ENCODE data around the gene STAC. TPM values are rescaled to one million over a fixed set of nuclear protein-coding genes. Genes with fewer than 3 reads are reported as not detected.
A peak's percentile ranks its signal among the peaks of the same experiment; 100 is the strongest.
"Not testable (repeated sequence)": the region's sequence is repeated elsewhere in the genome, so short reads cannot be mapped to it uniquely, and the experiment has no call there.

Gene STAC
- total RNA-seq, 1 donor from 2014 or later, result 1.3 TPM

DNA sequence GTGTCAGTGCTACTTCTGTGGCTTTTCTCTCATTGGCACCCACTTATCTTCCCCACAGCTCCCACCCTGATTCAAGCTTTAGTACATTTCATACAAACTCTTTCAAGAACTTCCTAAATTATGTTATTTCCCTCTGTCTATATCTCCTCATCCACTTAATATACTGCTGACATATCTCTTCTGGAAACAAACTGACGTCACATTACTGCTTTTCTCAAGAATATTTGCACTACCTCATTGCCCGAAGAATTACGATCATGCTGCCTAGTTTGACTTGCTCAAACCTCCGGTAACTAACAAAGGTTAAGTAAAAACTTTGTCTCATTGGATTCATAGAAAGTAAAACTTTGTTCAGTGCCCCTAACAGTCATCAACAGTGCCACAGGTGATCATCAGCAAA lies 76.5 kb downstream of the STAC start:
- Mint-ChIP-seq H3K36me3 (ENCODE audit: low read depth) (no peaks in the 10 kb centered on the region), H3K9me3 (no peaks in the 10 kb centered on the region), H3K4me3 (no peak overlapping the region), H3K4me1 (peaks cover 5% of the 10 kb centered on the region), H3K27me3 (ENCODE audit: low read depth) (no peaks in the 10 kb centered on the region), H3K27ac (ENCODE audit: unreplicated experiment) (no peak overlapping the region)
- DNase-seq (ENCODE audit: low read depth, low spot score), result no peak
- TF ChIP-seq, protein P1, sequence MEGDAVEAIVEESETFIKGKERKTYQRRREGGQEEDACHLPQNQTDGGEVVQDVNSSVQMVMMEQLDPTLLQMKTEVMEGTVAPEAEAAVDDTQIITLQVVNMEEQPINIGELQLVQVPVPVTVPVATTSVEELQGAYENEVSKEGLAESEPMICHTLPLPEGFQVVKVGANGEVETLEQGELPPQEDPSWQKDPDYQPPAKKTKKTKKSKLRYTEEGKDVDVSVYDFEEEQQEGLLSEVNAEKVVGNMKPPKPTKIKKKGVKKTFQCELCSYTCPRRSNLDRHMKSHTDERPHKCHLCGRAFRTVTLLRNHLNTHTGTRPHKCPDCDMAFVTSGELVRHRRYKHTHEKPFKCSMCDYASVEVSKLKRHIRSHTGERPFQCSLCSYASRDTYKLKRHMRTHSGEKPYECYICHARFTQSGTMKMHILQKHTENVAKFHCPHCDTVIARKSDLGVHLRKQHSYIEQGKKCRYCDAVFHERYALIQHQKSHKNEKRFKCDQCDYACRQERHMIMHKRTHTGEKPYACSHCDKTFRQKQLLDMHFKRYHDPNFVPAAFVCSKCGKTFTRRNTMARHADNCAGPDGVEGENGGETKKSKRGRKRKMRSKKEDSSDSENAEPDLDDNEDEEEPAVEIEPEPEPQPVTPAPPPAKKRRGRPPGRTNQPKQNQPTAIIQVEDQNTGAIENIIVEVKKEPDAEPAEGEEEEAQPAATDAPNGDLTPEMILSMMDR (conservative IDR thresholded peaks at IDR 0.05), result no peak

DNA sequence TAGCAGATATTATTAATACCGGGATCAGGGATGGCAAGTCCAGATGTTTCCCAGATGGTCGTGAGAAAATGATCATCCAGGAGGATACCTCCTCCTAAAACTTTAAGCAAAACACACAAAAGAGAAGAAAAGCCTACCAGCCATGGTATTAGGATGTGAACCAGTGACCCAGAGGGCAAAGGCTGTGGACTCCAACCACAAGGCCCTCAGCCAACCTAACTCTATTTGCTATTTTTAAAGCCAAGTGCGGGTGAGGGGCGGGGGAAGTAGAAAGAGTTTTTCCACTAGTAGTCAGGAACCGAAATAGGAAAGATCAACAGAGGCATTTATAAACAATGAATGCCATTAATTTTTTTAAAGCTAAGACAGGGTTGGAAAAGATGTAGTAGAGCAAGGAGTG lies 77.4 kb downstream of the STAC start:
- no peak overlapping the region for H3K27ac Mint-ChIP-seq (ENCODE audit: unreplicated experiment)
- no peak overlapping the region for H3K4me3 Mint-ChIP-seq
- H3K4me1 Mint-ChIP-seq, result peaks cover 5% of the 10 kb centered on the region
- H3K36me3 Mint-ChIP-seq (ENCODE audit: low read depth), result no peaks in the 10 kb centered on the region
- H3K27me3 Mint-ChIP-seq (ENCODE audit: low read depth), result no peaks in the 10 kb centered on the region
- TF ChIP-seq, protein P1 (conservative IDR thresholded peaks at IDR 0.05), result no peak
- DNase-seq (ENCODE audit: low read depth, low spot score), result no peak
- no peaks in the 10 kb centered on the region for H3K9me3 Mint-ChIP-seq

DNA sequence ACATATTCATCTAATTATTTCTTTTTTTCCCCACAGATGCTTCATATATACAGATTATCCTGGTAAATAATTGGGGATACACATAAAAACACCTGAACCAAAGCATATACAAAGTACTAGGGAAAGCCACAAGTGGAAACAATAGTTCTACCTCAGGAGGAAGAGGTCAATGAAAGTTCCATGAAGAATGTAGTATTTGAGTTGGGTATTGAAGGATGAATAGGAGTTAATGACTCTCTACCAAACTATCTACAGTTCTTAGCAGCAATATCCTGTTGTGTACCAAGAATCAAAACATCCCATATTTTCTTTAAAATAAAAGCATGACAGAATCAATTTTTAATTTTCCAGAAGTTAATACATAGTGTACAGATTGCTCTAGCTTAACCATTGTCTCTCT lies 78.9 kb downstream of the STAC start:
- no peak overlapping the region for H3K27ac Mint-ChIP-seq (ENCODE audit: unreplicated experiment)
- peaks cover 5% of the 10 kb centered on the region for H3K4me1 Mint-ChIP-seq
- H3K4me3 Mint-ChIP-seq, result no peak overlapping the region
- H3K9me3 Mint-ChIP-seq, result no peaks in the 10 kb centered on the region
- no peaks in the 10 kb centered on the region for H3K27me3 Mint-ChIP-seq (ENCODE audit: low read depth)
- no peaks in the 10 kb centered on the region for H3K36me3 Mint-ChIP-seq (ENCODE audit: low read depth)
- TF ChIP-seq, protein P1 (conservative IDR thresholded peaks at IDR 0.05), result no peak
- DNase-seq (ENCODE audit: low read depth, low spot score), result no peak

DNA sequence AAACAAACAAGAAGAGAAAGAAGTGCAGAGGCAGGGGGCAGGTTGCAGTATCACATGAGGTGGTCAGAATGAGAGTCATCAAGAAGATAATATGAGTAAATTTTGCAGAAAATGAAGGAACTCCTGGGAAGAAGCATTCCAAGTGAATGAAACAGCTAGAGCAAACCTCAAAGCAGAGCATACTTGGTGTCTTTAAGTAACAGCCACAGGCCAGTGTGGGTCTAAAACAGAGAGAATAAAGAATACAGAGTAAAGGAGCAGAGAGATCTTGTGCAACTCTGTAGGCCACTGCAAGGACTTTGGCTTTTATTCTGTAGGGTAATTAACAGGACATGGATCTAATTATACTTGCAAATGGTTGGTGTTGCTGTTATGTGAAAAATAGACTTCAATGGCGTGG lies 81.3 kb downstream of the STAC start:
- TF ChIP-seq, protein P1 (conservative IDR thresholded peaks at IDR 0.05), result no peak
- H3K27ac Mint-ChIP-seq (ENCODE audit: unreplicated experiment), result no peak overlapping the region
- no peaks in the 10 kb centered on the region for H3K27me3 Mint-ChIP-seq (ENCODE audit: low read depth)
- H3K4me3 Mint-ChIP-seq, result no peak overlapping the region
- DNase-seq (ENCODE audit: low read depth, low spot score), result no peak
- peaks cover 5% of the 10 kb centered on the region for H3K4me1 Mint-ChIP-seq
- peaks cover 14% of the 10 kb centered on the region for H3K9me3 Mint-ChIP-seq
- H3K36me3 Mint-ChIP-seq (ENCODE audit: low read depth), result no peaks in the 10 kb centered on the region

DNA sequence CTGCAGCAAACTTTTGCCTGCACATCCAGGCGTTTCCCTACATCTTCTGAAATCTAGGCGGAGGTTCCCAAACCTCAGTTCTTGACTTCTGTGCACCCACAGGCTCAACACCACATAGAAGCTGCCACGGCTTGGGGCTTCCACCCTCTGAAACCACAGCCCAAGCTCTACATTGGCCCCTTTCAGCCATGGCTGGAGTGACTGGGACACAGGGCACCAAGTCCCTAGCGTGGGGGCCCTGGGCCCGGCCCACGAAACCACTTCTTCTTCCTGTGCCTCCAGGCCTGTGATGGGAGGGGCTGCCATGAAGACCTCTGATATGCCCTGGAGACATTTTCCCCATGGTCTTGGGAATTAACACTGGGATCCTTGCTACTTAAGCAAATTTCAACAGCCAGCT lies 91.7 kb downstream of the STAC start:
- not testable (repeated sequence) for H3K27ac Mint-ChIP-seq (ENCODE audit: unreplicated experiment); DNase-seq (ENCODE audit: low read depth, low spot score)

DNA sequence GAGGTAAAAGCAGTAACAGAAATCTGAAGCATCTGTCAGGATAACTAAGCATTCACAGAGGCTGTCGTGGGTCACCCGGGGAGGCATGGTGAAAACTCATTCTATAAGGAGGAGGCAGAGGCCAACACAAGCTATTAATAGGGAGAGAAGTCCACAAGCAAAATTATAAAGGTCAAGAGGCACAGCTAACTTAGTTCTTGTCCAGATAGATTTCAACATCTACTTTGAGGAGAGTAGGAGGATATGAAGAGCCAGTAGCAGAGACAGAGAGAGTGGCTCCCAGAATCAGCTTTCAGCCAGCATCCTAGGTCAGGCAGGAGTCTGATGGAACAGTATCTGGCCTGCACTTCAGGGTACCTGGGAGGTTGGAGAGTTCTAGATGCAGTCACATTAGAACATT lies 95.3 kb downstream of the STAC start:
- no peak for DNase-seq (ENCODE audit: low read depth, low spot score)
- Mint-ChIP-seq H3K27ac (ENCODE audit: unreplicated experiment) (peak overlapping the region; percentile 35), H3K36me3 (ENCODE audit: low read depth) (no peaks in the 10 kb centered on the region), H3K27me3 (ENCODE audit: low read depth) (no peaks in the 10 kb centered on the region), H3K4me3 (no peak overlapping the region), H3K4me1 (no peaks in the 10 kb centered on the region), H3K9me3 (peaks cover 7% of the 10 kb centered on the region)
- TF ChIP-seq, protein P1 (conservative IDR thresholded peaks at IDR 0.05), result no peak

More for the DNA sequence above, 91.7 kb downstream of the STAC start:
- H3K36me3 Mint-ChIP-seq (ENCODE audit: low read depth); H3K9me3 Mint-ChIP-seq; H3K4me1 Mint-ChIP-seq; H3K4me3 Mint-ChIP-seq; H3K27me3 Mint-ChIP-seq (ENCODE audit: low read depth): not testable (repeated sequence)

All from neural crest cell (in vitro differentiated cells).